ENCODE measurements around the gene TRRAP.

- TF ChIP-seq CTCF (conservative IDR thresholded peaks at IDR 0.05) (no peak), EZH2 (IDR thresholded peaks at IDR 0.05; ENCODE audit: low read depth) (no peak)
Observed at GRCh38 chr7:98911916-98912315, 33.6 kb downstream of the TRRAP start.
